ENCODE measurements around the gene SLC26A11.

The SLC26A11 gene

DNA sequence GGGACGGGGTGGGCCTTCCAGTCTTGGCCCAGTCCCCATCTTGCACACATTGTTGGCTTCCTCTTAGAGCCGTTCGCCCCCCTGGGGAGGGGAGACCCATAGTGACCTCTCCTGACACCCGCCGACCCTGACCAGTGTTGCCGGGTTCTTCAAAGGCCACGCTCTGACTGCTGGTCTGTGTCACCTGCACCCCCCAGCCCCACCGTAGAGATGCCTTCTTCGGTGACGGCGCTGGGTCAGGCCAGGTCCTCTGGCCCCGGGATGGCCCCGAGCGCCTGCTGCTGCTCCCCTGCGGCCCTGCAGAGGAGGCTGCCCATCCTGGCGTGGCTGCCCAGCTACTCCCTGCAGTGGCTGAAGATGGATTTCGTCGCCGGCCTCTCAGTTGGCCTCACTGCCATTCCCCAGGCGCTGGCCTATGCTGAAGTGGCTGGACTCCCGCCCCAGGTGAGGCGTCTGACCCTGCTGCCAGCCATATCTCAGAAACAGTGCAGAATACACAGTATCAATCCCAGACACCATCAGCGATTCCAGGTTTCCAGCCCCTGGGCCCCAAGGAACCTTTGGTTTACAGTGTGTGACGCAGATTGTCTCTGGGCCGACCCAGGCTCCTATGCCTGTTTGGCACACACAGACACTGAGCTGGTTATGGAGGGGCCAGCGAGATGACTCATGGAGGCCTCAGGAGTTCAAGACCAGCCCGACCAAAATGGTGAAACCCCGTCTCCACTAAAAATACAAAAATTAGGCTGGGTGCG lies 1.3 kb downstream of the SLC26A11 start:
- no peak overlapping the region for H3K27ac Mint-ChIP-seq
- H3K36me3 Mint-ChIP-seq, result peaks cover 2% of the 10 kb centered on the region
- no peaks in the 10 kb centered on the region for H3K9me3 Mint-ChIP-seq
- peaks cover 45% of the 10 kb centered on the region for H3K4me1 Mint-ChIP-seq
- H3K4me3 Mint-ChIP-seq, result peak overlapping the region; percentile 82
- H3K27me3 Mint-ChIP-seq, result no peaks in the 10 kb centered on the region

GRCh38 chr17:80222376-80223141 lies 2.3 kb downstream of the SLC26A11 start:
- H3K27ac Mint-ChIP-seq, result peak overlapping the region; percentile 24
- H3K9me3 Mint-ChIP-seq, result no peaks in the 10 kb centered on the region
- H3K36me3 Mint-ChIP-seq, result peaks cover 1% of the 10 kb centered on the region
- no peaks in the 10 kb centered on the region for H3K27me3 Mint-ChIP-seq
- no peak overlapping the region for H3K4me3 Mint-ChIP-seq
- H3K4me1 Mint-ChIP-seq, result peaks cover 40% of the 10 kb centered on the region

DNA sequence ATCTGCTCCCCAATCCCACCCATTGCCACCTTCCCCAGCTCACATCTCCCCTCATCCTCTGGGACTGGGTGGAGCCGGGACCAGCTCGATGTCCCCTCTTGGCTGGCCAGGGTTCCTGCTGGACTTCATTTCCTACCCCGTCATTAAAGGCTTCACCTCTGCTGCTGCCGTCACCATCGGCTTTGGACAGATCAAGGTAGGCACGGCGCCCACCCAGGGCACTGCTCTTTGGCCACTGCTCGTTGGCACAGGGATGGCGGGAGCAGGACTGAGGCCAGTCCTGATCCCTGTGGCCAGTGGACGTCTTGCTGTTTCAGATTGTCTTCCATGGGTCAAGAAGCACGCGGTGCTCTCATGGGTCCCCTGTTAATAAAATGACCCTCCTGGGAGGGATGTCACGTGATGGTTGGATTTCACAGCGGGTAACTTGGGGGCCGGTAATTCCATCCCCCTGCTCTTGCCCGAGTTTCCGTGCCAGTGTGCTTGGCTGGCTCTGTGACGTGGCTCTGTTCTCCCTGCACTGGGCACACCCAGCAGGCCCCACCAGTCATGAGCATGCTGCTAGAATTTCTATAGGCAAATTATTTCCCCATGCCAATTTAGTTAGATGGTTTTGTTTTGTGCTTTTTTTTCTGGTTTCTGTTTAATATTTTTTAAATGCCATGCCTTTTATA lies 3.1 kb downstream of the SLC26A11 start:
- Mint-ChIP-seq H3K27me3 (no peaks in the 10 kb centered on the region), H3K36me3 (no peaks in the 10 kb centered on the region), H3K4me3 (no peak overlapping the region), H3K27ac (peak overlapping the region; percentile 24), H3K9me3 (no peaks in the 10 kb centered on the region), H3K4me1 (peaks cover 36% of the 10 kb centered on the region)

DNA sequence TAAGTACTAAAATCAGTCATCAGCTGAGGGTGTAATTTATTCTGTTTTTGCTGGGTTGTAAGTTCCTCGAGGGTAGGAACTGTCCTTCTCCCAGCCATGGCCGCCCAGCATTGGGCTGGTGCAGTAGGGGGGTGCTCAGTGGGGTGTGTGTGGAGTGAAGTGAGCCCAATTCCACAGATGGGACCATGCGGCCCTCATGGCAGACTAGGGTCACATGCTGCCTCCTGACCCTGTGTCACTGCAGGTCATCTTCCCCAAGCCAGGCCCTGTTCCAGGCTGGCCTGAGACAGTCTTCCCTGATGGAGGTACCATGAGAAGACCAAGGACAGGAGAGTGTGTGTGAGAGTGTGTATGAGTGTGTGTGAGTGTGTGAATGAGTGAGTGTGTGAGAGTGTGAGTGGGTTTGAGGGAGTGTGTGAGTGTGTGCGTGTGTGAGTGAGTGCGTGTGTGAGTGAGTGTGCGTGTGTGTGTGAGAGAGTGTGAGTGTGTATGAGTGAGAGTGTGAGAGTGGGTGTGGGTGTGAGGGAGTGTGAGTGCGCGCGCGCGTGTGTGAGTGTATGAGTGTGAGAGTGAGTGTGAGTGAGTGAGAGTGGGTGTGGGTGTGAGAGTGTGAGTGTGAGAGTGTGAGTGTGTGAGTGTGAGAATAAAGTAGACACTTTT lies 3.7 kb downstream of the SLC26A11 start:
- Mint-ChIP-seq H3K4me3 (no peak overlapping the region), H3K27me3 (no peaks in the 10 kb centered on the region), H3K27ac (no peak overlapping the region), H3K9me3 (no peaks in the 10 kb centered on the region), H3K4me1 (peaks cover 30% of the 10 kb centered on the region), H3K36me3 (no peaks in the 10 kb centered on the region)

DNA sequence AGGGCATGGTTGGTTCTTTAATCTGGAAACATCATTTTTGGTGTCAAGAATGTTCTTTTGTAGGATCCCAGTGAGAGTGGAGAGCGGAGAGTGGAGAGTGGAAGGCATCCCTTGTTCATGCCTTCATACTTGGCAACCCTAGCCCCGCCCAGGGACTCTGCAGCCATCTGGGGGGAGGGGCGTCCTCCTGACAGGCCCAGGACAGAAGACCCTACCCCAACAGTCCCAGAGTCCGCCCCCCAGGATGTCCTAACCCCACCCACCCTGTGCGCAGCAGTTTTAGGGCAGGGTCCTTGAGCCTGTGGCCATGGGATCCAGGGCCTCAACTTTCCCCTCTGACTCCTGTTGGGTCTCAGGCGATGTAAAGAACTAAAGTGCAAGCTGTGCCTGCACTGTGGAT lies 4.5 kb downstream of the SLC26A11 start:
- no peaks in the 10 kb centered on the region for H3K9me3 Mint-ChIP-seq
- no peak overlapping the region for H3K27ac Mint-ChIP-seq
- no peaks in the 10 kb centered on the region for H3K36me3 Mint-ChIP-seq
- H3K27me3 Mint-ChIP-seq, result no peaks in the 10 kb centered on the region
- peaks cover 23% of the 10 kb centered on the region for H3K4me1 Mint-ChIP-seq
- no peak overlapping the region for H3K4me3 Mint-ChIP-seq

- Mint-ChIP-seq H3K9me3 (no peaks in the 10 kb centered on the region), H3K27me3 (no peaks in the 10 kb centered on the region), H3K4me1 (peaks cover 22% of the 10 kb centered on the region), H3K4me3 (no peak overlapping the region), H3K36me3 (peaks cover 1% of the 10 kb centered on the region), H3K27ac (no peak overlapping the region)
These were observed 5.0 kb downstream of the SLC26A11 start for GRCh38 chr17:80225230-80225629.

GRCh38 chr17:80227156-80227555 lies 6.9 kb downstream of the SLC26A11 start:
- Mint-ChIP-seq H3K9me3 (peaks cover 4% of the 10 kb centered on the region), H3K36me3 (peaks cover 9% of the 10 kb centered on the region), H3K27ac (no peak overlapping the region), H3K4me3 (no peak overlapping the region), H3K4me1 (peaks cover 18% of the 10 kb centered on the region), H3K27me3 (no peaks in the 10 kb centered on the region)

DNA sequence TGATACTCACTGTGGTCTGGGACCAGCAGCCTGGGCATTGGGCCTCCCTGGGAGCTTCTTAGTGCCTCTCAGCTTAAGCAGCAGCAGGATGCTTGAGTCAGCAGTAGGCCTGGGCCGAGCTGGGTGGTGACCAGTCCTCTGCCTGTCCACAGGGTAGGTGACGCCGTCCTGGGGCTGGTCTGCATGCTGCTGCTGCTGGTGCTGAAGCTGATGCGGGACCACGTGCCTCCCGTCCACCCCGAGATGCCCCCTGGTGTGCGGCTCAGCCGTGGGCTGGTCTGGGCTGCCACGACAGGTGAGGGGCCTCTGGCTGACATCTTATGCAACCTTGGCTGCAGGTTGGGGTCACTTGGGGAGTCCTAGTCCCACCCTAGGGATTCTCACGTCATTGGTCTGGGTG lies 7.4 kb downstream of the SLC26A11 start:
- Mint-ChIP-seq H3K4me1 (peaks cover 15% of the 10 kb centered on the region), H3K27me3 (no peaks in the 10 kb centered on the region), H3K27ac (no peak overlapping the region), H3K4me3 (no peak overlapping the region), H3K9me3 (peaks cover 8% of the 10 kb centered on the region), H3K36me3 (peaks cover 13% of the 10 kb centered on the region)

- H3K36me3 Mint-ChIP-seq, result peaks cover 18% of the 10 kb centered on the region
- H3K9me3 Mint-ChIP-seq, result peaks cover 10% of the 10 kb centered on the region
- H3K27me3 Mint-ChIP-seq, result no peaks in the 10 kb centered on the region
- H3K4me1 Mint-ChIP-seq, result peaks cover 11% of the 10 kb centered on the region
- no peak overlapping the region for H3K27ac Mint-ChIP-seq
- no peak overlapping the region for H3K4me3 Mint-ChIP-seq
These were observed 8.2 kb downstream of the SLC26A11 start for GRCh38 chr17:80228477-80228876.

- H3K36me3 Mint-ChIP-seq, result peaks cover 22% of the 10 kb centered on the region
- H3K9me3 Mint-ChIP-seq, result peaks cover 10% of the 10 kb centered on the region
- peaks cover 6% of the 10 kb centered on the region for H3K4me1 Mint-ChIP-seq
- no peak overlapping the region for H3K4me3 Mint-ChIP-seq
- no peak overlapping the region for H3K27ac Mint-ChIP-seq
- no peaks in the 10 kb centered on the region for H3K27me3 Mint-ChIP-seq
These were observed 8.8 kb downstream of the SLC26A11 start for GRCh38 chr17:80229011-80229410.

DNA sequence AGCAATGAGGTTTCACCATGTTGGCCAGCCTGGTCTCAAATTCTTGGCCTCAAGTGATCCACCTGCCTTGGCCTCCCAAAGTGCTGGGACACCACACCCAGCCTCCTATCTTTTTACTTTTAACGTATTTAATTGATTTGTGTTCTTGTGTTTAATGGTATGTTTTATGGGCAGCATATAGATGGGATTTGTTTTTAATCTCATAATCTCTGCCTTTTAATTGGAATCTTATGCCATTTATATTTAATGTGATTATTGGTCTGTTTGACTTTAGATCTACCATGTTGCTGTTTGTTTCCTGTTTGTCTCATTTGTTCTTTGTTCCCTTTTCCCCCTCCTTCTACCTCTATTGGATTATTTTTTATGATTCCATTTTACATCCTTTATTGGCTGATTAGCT lies 12.2 kb downstream of the SLC26A11 start:
- Mint-ChIP-seq H3K36me3 (peaks cover 30% of the 10 kb centered on the region), H3K4me1 (no peaks in the 10 kb centered on the region), H3K9me3 (peaks cover 10% of the 10 kb centered on the region), H3K27me3 (no peaks in the 10 kb centered on the region), H3K4me3 (no peak overlapping the region), H3K27ac (peak overlapping the region; percentile 65)

DNA sequence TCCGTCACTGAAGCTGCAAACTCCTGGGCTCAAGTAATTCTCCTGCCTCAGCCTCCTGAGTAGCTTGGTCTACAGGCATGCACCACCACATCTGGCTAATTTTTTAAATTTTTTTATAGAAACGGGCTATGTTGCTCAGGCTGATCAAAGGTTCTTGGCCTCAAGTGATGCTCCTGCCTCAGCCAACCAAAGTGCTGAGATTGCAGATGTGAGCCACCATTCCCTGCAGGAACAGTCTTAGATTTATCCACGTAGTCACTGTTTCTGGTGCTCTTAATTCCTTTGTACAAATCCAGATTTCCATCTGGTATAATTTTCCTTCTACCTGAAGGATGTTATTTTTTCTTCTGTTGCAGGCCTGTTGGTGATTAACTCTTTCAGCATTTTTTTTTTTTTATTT lies 13.0 kb downstream of the SLC26A11 start:
- Mint-ChIP-seq H3K27ac (no peak overlapping the region), H3K36me3 (peaks cover 30% of the 10 kb centered on the region), H3K4me3 (no peak overlapping the region), H3K9me3 (peaks cover 10% of the 10 kb centered on the region), H3K27me3 (no peaks in the 10 kb centered on the region), H3K4me1 (no peaks in the 10 kb centered on the region)

DNA sequence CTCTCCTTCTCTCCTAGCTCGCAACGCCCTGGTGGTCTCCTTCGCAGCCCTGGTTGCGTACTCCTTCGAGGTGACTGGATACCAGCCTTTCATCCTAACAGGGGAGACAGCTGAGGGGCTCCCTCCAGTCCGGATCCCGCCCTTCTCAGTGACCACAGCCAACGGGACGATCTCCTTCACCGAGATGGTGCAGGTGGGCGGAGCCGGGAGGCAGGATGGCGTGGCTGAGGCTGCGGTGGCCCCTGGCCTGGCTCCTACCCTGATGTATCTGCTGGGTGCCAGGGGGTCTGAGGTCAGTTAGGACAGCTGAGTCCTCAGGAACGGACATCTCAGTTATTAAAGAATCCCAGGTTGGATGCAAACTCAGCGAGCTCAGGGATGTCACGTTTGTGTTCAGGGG lies 16.7 kb downstream of the SLC26A11 start:
- H3K27me3 Mint-ChIP-seq, result no peaks in the 10 kb centered on the region
- H3K9me3 Mint-ChIP-seq, result peaks cover 5% of the 10 kb centered on the region
- peaks cover 25% of the 10 kb centered on the region for H3K36me3 Mint-ChIP-seq
- no peaks in the 10 kb centered on the region for H3K4me1 Mint-ChIP-seq
- no peak overlapping the region for H3K4me3 Mint-ChIP-seq
- H3K27ac Mint-ChIP-seq, result no peak overlapping the region

GRCh38 chr17:80237386-80237785 lies 17.2 kb downstream of the SLC26A11 start:
- Mint-ChIP-seq H3K4me3 (no peak overlapping the region), H3K36me3 (peaks cover 24% of the 10 kb centered on the region), H3K27me3 (no peaks in the 10 kb centered on the region), H3K27ac (no peak overlapping the region), H3K9me3 (peaks cover 5% of the 10 kb centered on the region), H3K4me1 (no peaks in the 10 kb centered on the region)

DNA sequence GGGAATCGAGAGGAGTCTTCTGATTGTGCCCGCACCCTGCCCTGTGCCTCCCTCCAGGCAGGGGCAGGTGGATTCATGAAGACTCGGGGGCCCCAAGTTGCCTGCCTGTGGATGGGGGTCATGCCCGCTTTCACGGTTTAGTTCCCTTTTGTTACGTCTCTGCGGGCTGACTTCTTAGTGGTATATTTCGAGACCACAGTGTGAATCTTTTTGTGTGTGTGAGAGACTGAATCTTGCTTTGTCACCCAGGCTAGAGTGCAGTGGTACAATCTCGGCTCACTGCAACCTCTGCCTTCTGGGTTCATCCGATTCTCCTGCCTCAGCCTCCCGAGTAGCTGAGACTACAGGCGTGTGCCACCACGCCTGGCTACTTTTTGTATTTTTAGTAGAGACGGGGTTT lies 22.3 kb downstream of the SLC26A11 start:
- Mint-ChIP-seq H3K4me3 (no peak overlapping the region), H3K9me3 (no peaks in the 10 kb centered on the region), H3K27me3 (no peaks in the 10 kb centered on the region), H3K36me3 (peaks cover 6% of the 10 kb centered on the region), H3K4me1 (no peaks in the 10 kb centered on the region), H3K27ac (no peak overlapping the region)

Data from activated naive CD4-positive, alpha-beta T cell treated with anti-CD3 and anti-CD28 coated beads, Interleukin-2, amount 50 U/mL, for 24 hours (primary cell).